ENCODE data around the gene HIPK2.

DNA sequence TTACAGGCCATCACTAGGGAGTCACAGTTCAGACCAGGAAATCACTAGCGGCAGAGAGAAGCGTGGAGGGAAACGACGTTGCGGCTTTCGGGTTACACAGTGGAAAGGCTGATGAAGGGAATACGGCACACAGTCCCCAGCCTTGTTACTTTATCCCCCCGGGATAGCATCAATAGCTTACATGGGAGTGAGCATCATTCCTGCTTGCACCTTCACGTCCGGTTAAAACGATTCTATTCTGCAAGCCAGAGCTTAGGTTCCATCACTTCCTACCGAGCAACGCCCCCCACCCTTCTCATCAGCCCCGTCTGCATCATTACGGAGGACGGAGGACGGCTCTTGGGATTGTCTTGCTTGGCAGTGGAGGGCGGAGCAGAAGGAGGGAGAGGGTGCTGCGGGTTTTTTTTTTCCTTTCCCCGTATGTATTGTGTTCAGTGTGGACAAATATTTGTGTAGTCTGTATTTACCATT, 129.4 kb downstream of the HIPK2 start:
- TF ChIP-seq, protein P1, sequence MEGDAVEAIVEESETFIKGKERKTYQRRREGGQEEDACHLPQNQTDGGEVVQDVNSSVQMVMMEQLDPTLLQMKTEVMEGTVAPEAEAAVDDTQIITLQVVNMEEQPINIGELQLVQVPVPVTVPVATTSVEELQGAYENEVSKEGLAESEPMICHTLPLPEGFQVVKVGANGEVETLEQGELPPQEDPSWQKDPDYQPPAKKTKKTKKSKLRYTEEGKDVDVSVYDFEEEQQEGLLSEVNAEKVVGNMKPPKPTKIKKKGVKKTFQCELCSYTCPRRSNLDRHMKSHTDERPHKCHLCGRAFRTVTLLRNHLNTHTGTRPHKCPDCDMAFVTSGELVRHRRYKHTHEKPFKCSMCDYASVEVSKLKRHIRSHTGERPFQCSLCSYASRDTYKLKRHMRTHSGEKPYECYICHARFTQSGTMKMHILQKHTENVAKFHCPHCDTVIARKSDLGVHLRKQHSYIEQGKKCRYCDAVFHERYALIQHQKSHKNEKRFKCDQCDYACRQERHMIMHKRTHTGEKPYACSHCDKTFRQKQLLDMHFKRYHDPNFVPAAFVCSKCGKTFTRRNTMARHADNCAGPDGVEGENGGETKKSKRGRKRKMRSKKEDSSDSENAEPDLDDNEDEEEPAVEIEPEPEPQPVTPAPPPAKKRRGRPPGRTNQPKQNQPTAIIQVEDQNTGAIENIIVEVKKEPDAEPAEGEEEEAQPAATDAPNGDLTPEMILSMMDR (IDR thresholded peaks at IDR 0.05), result no peak
- TF ChIP-seq, protein P2, sequence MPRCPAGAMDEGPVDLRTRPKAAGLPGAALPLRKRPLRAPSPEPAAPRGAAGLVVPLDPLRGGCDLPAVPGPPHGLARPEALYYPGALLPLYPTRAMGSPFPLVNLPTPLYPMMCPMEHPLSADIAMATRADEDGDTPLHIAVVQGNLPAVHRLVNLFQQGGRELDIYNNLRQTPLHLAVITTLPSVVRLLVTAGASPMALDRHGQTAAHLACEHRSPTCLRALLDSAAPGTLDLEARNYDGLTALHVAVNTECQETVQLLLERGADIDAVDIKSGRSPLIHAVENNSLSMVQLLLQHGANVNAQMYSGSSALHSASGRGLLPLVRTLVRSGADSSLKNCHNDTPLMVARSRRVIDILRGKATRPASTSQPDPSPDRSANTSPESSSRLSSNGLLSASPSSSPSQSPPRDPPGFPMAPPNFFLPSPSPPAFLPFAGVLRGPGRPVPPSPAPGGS (IDR thresholded peaks at IDR 0.05), result no peak
- no peak for TF ChIP-seq EP300 (IDR thresholded peaks at IDR 0.05)
- no peak for TF ChIP-seq RAD21 (conservative IDR thresholded peaks at IDR 0.05 in 1 of 2, IDR thresholded peaks at IDR 0.05 in 1 of 2)
- TF ChIP-seq, protein P3, sequence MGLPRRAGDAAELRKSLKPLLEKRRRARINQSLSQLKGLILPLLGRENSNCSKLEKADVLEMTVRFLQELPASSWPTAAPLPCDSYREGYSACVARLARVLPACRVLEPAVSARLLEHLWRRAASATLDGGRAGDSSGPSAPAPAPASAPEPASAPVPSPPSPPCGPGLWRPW (IDR thresholded peaks at IDR 0.05), result no peak
- no peak for TF ChIP-seq NFE2L2 (conservative IDR thresholded peaks at IDR 0.05; ENCODE audit: low read length)

Measured in A549 (cell line).